ENCODE results near the gene C12orf76.

Gene C12orf76

DNA sequence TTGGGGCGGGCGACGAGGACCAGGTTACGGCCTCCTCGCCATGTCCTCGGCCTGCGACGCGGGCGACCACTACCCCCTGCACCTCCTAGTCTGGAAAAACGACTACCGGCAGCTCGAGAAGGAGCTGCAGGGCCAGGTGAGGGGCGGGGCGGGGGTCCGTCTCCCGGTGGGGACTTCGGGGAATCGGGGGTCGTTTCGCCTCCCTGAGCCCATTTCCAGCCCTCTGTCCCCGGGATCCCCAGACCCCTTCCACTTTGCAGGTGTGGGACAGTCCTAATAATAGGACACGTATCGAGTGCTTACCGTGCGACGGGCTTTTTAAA is 48.7 kb downstream of the C12orf76 start:
- H3K4me3 ChIP-seq (ENCODE audit: control insufficient read depth, low read depth, low read length), result peak overlapping the region; percentile 86
- DNase-seq (ENCODE audit: low read depth), result no peak
- TF ChIP-seq CTCF (conservative IDR thresholded peaks at IDR 0.05; ENCODE audit: control insufficient read depth, insufficient read depth, low read depth, low read length), result no peak

DNA sequence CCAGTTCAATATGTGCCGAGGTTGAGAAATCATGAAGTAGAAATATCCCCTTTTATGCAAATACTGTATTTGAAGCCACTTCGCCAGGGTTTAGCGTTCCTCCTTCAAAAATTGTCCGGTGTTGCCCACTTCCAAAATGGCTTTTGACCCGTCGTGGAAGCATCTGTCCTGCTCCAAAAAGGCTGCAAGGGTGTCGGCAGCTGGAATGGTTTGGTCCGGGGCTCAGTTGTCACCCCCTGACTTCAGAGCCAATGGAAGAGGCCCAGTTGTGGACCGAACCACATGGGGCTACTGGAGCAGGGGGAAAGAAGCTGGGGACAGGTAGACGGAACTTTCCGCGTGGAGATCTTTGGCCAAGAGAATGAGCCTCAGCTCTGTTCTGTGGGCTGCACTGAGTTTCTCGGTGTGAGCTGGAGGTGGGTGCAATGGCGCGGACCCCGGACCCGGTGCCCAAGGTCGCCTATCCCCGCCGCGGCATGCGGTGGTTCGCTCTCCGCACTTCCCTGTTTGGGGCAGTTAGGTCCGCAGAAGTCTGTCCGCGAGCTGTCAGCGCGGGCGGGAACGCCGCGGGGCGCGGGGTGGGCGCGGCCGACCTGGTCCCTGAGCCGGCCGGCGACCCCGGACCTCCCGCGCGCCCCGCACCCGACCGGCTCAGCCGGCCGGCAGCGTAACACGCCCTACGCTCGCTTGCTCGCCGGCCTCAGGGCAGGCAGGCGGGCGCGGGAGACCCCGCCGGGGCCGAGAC is 49.2 kb downstream of the C12orf76 start, which contains the start of gene ANKRD13A:
Gene ANKRD13A, plus strand, starts transcription at position 527 of the 745 bp plus-strand sequence. CDS start 259 bp downstream, outside the sequence.
- TF ChIP-seq CTCF (conservative IDR thresholded peaks at IDR 0.05; ENCODE audit: control insufficient read depth, insufficient read depth, low read depth, low read length), result no peak
- peak; percentile 96 for DNase-seq (ENCODE audit: low read depth)
- H3K4me3 ChIP-seq (ENCODE audit: control insufficient read depth, low read depth, low read length), result peak within 1 kb of the TSS; percentile 86

DNA sequence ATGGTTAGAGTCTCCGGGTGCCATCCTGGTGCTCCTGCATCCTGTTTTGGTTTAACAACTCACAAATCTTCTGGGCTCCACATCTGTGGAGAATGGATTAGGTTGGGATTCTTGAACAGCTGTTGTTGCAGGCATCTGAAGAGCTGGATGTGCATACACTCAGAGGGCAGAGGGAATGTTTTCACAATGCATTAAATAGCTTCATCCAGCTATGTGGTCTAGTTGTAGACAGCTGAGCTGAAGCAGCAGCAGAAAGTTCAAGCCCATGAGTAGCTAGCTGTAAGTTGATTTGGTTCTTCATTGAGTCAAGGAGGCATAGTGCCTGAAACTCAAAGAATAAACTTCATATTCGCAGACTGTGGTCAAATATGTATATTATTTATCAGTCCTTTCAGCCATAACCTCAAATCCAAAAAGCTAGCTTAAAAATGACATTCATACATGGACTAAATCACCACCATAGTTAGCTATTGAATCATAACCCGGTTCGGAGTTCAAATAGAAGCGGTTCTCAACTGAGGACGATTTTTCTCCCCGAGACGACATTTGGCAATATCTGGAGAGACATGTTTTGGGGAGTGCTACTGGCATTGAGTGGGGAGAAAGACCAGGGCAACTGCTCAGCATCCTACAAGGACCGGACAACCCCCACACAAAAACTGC is 50.0 kb downstream of the C12orf76 start:
- TF ChIP-seq CTCF (conservative IDR thresholded peaks at IDR 0.05; ENCODE audit: control insufficient read depth, insufficient read depth, low read depth, low read length), result no peak
- peak overlapping the region; percentile 86 for H3K4me3 ChIP-seq (ENCODE audit: control insufficient read depth, low read depth, low read length)
- no peak for DNase-seq (ENCODE audit: low read depth)

DNA sequence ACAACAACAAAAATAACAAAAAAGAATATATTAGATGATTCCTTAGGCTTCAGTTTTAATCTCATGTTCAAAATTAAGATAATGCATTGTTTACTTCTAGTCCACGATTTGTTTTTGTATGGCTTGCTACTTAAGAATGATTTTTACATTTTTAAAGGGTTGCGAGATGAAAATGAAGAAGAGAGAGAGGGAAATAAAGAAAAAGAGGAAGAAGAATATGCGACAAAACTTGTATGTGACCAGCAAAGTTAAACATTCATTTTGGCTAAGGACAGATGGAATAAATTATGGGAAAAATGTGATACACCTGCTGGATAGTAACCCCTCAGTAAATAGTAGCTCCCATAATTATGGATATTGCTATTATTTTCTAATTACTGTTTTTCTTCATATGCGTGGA is 50.9 kb downstream of the C12orf76 start:
- DNase-seq (ENCODE audit: low read depth), result no peak
- no peak for TF ChIP-seq CTCF (conservative IDR thresholded peaks at IDR 0.05; ENCODE audit: control insufficient read depth, insufficient read depth, low read depth, low read length)

DNA sequence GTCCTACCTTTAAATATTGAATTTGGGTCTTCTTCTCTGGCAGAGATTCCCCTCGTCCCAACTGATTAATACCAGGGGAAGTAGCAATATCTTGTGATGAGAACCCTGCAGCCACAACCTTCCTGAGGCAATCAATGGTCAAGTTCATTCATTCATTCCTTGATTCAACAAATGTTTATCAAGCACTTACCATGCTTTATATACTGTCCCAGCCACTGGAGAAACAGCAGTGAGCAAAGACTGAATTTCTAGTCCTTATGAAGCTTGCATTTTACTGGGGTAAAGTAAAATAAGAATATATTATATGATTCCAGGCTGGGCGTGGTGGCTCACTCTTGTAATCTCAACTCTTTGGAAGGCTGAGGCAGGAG is 51.9 kb downstream of the C12orf76 start:
- TF ChIP-seq CTCF (conservative IDR thresholded peaks at IDR 0.05; ENCODE audit: control insufficient read depth, insufficient read depth, low read depth, low read length), result no peak
- H3K4me3 ChIP-seq (ENCODE audit: control insufficient read depth, low read depth, low read length), result peak overlapping the region; percentile 85
- DNase-seq (ENCODE audit: low read depth), result no peak

More for the DNA sequence above, 50.9 kb downstream of the C12orf76 start:
- no peak overlapping the region for H3K4me3 ChIP-seq (ENCODE audit: control insufficient read depth, low read depth, low read length)

DNA sequence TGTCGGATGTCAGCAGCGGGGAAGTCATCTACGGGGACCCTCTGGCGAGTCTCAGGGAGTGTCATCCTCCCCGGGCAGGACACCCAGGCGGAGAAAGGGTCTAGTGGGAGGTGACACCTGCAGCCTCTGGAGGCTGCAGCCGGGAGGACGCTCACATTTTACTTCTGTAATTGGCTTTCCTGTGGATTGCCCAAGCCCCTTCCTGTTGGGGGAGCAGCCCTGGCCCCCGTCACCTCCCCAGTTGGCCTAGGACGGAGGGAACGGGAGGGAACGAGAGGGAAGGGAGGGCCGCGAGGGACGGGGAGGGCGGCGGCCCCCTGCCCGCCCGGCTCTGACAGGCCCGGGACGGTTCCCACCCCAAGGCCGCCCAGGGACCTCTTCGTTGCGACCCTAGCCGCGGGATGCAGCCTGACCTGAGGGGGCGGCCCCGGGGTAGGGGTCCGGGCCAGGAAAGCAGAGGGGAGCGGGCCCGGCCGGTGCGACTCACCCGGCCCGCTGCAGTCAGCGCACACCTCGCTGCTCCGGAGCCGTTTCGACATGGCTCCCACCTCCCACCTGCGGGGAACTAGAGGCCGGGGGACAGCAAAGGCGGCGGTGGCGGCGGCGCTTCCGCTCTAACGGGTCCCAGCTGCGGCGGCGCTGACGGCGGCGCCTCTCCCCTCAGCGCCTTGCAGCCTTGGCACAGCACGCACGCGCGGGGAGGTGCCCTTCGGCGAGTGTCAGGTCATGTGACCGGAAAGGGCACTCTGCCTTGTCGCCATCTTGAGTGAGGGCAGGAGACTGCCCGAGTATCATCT is 52.4 kb downstream of the C12orf76 start, which contains the start of gene GIT2:
Gene GIT2, minus strand, starts transcription at position 683 of the 797 bp plus-strand sequence. Its CDS starts 144 bp downstream, at position 539.
- H3K4me3 ChIP-seq (ENCODE audit: control insufficient read depth, low read depth, low read length), result peak within 1 kb of the TSS; percentile 85
- DNase-seq (ENCODE audit: low read depth), result peak; percentile 90
- no peak for TF ChIP-seq CTCF (conservative IDR thresholded peaks at IDR 0.05; ENCODE audit: control insufficient read depth, insufficient read depth, low read depth, low read length)

All from fibroblast of mammary gland (primary cell).